Stromal cell of bone marrow (primary cell): Measurements from ENCODE around the gene ANKRD13D.

Source experiments
- DNase-seq: peaks from one replicate; pipeline ENCODE4 v3.0.0-alpha.2; 2012; ENCODE audit warnings: low read depth

The ANKRD13D gene

GRCh38 chr11:67273260-67273990, 15.7 kb upstream of the ANKRD13D start:
- no peak for DNase-seq

GRCh38 chr11:67274768-67275605, 14.1 kb upstream of the ANKRD13D start:
- DNase-seq = no peak

- DNase-seq = no peak
These were observed 13.3 kb upstream of the ANKRD13D start for GRCh38 chr11:67275606-67276409.

- DNase-seq = peak; percentile 40
These were observed 12.3 kb upstream of the ANKRD13D start for GRCh38 chr11:67276781-67277230.

- DNase-seq = peak; percentile 57
These were observed 11.7 kb upstream of the ANKRD13D start for GRCh38 chr11:67277231-67277961.

- no peak for DNase-seq
These were observed 10.8 kb upstream of the ANKRD13D start for GRCh38 chr11:67278135-67278938.

- no peak for DNase-seq
These were observed 10.0 kb upstream of the ANKRD13D start for GRCh38 chr11:67278939-67279588.

- no peak for DNase-seq
These were observed 9.3 kb upstream of the ANKRD13D start for GRCh38 chr11:67279589-67280340.

- no peak for DNase-seq
These were observed 8.7 kb upstream of the ANKRD13D start for GRCh38 chr11:67280341-67280787.

GRCh38 chr11:67280788-67281551, 8.1 kb upstream of the ANKRD13D start:
- no peak for DNase-seq

- DNase-seq = no peak
These were observed 7.5 kb upstream of the ANKRD13D start for GRCh38 chr11:67281552-67282150.

- DNase-seq = no peak
These were observed 6.8 kb upstream of the ANKRD13D start for GRCh38 chr11:67282155-67282875.

- no peak for DNase-seq
These were observed 6.2 kb upstream of the ANKRD13D start for GRCh38 chr11:67282876-67283371.

- DNase-seq = no peak
These were observed 5.6 kb upstream of the ANKRD13D start for GRCh38 chr11:67283481-67283963.

GRCh38 chr11:67284811-67285540, 4.1 kb upstream of the ANKRD13D start:
- no peak for DNase-seq
